ENCODE data around the gene WDPCP.
"Not testable (repeated sequence)": the region's sequence is repeated elsewhere in the genome, so short reads cannot be mapped to it uniquely, and the experiment has no call there.

The WDPCP gene

DNA sequence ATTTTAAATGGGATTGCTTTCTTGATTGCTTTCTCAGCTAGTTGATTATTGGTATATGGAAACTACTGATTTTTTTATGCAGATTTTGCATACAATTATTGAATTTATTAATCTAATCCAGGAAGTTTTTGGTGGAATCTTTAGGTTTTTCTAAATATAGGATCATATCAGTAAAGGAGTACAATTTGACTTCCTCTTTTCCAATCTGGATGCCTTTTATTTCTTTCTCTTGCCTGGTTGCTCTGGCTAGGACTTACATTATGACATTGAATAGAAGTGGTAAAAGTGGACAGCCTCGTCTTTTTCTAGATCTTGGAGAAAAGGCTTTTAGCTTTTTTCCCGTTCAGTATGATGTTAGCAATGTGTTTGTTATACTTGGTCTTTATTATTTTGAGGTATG, 486.3 kb downstream of the WDPCP start:
- Mint-ChIP-seq H3K4me1 (ENCODE audit: low read depth) (no peaks in the 10 kb centered on the region), H3K27me3 (ENCODE audit: low read depth) (no peaks in the 10 kb centered on the region), H3K4me3 (no peak overlapping the region), H3K27ac (no peak overlapping the region), H3K36me3 (ENCODE audit: low read depth) (no peaks in the 10 kb centered on the region), H3K9me3 (peaks cover 15% of the 10 kb centered on the region)

DNA sequence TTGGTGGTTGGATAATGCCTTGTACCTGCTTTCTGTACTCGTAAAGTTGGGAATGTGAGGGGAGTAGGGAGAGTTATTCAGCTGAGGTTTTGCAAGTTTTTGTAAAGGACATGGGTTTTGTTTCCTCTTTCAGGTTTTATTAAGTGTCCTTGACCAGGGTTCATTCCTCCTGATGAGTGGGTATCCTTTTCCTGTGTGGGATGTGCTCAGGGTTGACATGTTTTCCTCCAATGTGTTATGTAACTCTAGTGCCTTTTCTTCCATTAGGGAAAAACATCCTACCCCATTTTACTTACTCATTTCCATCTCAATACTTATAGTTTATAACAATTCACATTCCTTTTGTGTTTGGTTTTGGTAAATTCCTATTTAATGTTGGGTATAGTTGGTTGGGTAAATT, 489.2 kb downstream of the WDPCP start:
- Mint-ChIP-seq H3K4me1 (ENCODE audit: low read depth) (no peaks in the 10 kb centered on the region), H3K27ac (no peak overlapping the region), H3K4me3 (no peak overlapping the region), H3K27me3 (ENCODE audit: low read depth) (no peaks in the 10 kb centered on the region), H3K36me3 (ENCODE audit: low read depth) (no peaks in the 10 kb centered on the region), H3K9me3 (no peaks in the 10 kb centered on the region)

DNA sequence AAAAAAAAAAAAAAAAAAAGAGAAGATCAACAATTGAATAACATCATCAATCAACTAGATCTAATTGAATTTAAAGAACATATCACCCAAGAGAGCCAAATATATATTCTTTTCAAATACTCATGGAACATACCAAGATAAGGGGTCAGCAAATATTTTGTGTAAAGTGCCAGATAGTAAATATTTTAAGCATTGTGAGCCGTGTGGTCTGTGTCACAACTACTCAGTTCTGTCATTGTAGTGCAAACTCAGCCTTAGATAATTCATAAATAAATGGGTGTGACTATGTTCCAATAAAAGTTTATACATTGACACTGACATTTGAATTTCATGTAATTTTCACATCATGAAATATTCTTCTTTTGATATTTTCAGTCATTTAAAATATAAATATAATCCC, 491.8 kb downstream of the WDPCP start:
- Mint-ChIP-seq H3K4me3 (no peak overlapping the region), H3K9me3 (no peaks in the 10 kb centered on the region), H3K27me3 (ENCODE audit: low read depth) (no peaks in the 10 kb centered on the region), H3K4me1 (ENCODE audit: low read depth) (no peaks in the 10 kb centered on the region), H3K36me3 (ENCODE audit: low read depth) (no peaks in the 10 kb centered on the region), H3K27ac (no peak overlapping the region)

DNA sequence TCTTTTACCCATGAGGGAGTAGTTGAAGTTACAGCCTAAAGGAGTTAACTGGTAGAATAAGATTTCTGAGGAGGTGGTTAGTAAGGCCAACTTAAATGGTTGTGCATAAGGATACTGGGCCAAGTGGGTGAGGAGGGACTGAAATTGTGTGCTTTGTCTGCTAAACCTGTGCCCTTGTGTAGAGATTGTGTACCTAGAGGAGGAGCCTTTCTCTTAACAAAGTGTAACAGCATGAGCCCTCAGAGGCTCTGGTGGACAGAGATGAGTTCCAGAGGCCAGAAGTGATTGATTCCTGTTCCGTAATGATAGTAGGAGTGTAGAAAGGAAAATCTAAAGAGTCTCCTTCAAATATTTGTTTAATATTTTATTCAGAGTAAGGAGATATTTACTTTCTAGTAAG, 494.8 kb downstream of the WDPCP start:
- Mint-ChIP-seq H3K27me3 (ENCODE audit: low read depth) (no peaks in the 10 kb centered on the region), H3K9me3 (no peaks in the 10 kb centered on the region), H3K4me1 (ENCODE audit: low read depth) (no peaks in the 10 kb centered on the region), H3K4me3 (no peak overlapping the region), H3K36me3 (ENCODE audit: low read depth) (no peaks in the 10 kb centered on the region), H3K27ac (no peak overlapping the region)

DNA sequence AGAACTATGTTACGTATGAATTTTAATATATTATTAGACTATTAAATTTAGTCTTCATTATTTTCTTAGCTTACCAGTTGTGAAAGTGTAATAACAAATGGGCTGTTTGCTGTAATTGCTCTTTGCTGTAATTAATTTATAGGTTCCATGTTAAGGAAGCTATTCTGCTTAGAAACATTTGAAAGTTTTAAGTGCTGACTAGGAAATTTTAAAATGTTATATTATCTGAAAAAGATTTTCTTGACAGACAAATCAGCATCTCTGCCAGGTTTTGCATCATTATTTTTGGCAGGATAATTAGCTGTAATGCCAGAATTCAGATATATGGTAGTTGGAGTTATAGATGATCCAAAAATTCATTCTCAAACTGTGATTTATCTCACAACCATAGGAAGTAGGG, 495.4 kb downstream of the WDPCP start:
- H3K4me3 Mint-ChIP-seq = no peak overlapping the region

DNA sequence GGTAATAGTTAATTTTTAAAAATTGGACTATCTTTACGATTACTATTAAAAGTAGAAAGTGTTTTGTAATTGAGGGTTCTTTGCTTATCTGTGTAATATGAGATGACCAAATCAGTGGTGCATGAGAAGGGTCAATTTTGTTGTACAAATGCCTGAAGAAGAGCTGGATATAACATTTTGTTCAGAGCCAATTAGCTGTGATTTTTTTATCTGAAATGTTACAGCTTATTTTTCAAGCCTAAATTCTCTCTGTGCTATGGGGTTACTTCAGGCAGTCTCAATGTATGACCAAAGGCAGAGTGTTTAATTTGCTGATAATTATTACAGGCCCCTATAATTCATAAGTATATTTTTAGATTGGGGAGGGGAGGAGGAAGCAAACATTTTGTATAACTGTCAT, 495.9 kb downstream of the WDPCP start:
- Mint-ChIP-seq H3K9me3 (no peaks in the 10 kb centered on the region), H3K4me1 (ENCODE audit: low read depth) (no peaks in the 10 kb centered on the region), H3K4me3 (no peak overlapping the region), H3K36me3 (ENCODE audit: low read depth) (no peaks in the 10 kb centered on the region), H3K27me3 (ENCODE audit: low read depth) (no peaks in the 10 kb centered on the region), H3K27ac (no peak overlapping the region)

More for the DNA sequence above, 495.4 kb downstream of the WDPCP start:
- no peaks in the 10 kb centered on the region for H3K9me3 Mint-ChIP-seq
- no peaks in the 10 kb centered on the region for H3K4me1 Mint-ChIP-seq (ENCODE audit: low read depth)
- no peak overlapping the region for H3K27ac Mint-ChIP-seq
- no peaks in the 10 kb centered on the region for H3K36me3 Mint-ChIP-seq (ENCODE audit: low read depth)
- no peaks in the 10 kb centered on the region for H3K27me3 Mint-ChIP-seq (ENCODE audit: low read depth)

DNA sequence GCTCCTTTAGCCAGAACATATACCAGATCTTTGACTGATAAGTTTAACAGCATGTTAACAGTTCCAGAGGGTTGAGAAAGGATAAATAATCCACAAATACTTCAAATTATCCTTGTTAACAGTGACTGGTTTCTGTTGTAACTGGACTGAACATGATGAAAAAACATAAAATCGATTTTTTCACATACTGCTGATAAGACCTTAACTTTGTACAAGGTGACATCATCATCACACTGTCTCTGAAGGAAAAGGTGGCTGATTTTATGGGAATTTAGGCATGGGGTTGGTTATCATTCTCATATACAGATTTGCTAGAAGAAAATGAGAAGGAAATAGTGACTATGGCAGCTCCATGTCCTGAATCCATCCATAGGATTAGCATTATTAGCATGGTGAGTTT, 501.6 kb downstream of the WDPCP start:
- Mint-ChIP-seq H3K4me1 (ENCODE audit: low read depth) (no peaks in the 10 kb centered on the region), H3K4me3 (no peak overlapping the region), H3K27me3 (ENCODE audit: low read depth) (no peaks in the 10 kb centered on the region), H3K36me3 (ENCODE audit: low read depth) (no peaks in the 10 kb centered on the region), H3K27ac (no peak overlapping the region), H3K9me3 (no peaks in the 10 kb centered on the region)

DNA sequence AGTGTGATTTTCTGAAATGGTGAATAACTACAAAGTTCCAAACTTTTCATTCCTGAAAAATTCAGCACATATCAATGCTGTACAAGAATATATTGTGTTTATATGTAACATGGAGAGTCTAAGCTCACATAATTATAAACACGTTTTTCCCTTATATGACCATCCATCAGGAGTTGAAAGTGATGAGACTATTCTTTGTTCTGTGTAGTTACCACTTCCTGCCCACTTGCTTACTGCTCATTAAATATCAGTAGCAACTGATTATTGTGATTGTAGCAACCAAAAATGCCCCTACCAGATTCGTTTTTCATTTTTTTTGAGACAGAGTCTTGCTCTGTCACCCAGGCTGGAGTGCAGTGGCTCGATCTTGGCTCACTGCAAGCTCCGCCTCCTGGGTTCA, 506.9 kb downstream of the WDPCP start:
- H3K4me3 Mint-ChIP-seq = no peak overlapping the region
- H3K36me3 Mint-ChIP-seq (ENCODE audit: low read depth) = no peaks in the 10 kb centered on the region
- no peaks in the 10 kb centered on the region for H3K4me1 Mint-ChIP-seq (ENCODE audit: low read depth)
- H3K27me3 Mint-ChIP-seq (ENCODE audit: low read depth) = peaks cover 7% of the 10 kb centered on the region
- no peaks in the 10 kb centered on the region for H3K9me3 Mint-ChIP-seq
- H3K27ac Mint-ChIP-seq = no peak overlapping the region

DNA sequence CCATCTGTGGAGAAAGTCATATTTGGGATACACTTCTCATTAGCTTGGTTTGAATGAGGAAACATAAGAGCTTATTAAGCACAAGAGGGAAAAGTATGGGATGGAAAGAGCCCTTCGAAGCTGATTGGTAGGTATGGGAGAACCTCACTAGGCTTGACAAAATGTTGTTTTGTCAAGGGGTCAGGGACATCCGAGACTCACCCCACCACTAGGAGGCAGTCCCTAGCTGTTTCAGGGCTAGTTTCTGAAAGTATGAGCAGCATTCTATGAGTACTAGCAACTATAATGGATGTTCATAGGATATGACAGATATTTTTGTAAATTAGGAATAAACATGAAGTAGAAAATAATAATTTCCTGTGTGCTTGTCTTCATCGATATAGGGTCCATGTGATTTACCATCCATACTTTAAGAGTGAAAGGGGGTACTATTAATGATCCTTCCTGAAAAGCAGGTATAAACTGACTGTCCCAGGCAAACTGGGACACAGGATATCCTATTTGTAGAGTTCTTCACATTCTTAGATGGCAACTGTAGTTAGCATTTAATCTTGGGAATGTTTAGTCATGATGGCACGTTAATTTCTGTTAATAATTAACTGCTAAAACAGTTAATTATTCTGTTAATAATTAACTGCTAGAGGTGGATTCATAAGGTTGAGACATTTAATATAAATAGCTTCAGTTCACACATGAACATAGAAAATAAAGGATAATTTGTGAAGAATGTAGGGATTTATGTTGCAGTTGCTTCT, 509.2 kb downstream of the WDPCP start:
- no peaks in the 10 kb centered on the region for H3K9me3 Mint-ChIP-seq
- H3K4me1 Mint-ChIP-seq (ENCODE audit: low read depth) = no peaks in the 10 kb centered on the region
- H3K27me3 Mint-ChIP-seq (ENCODE audit: low read depth) = peaks cover 7% of the 10 kb centered on the region
- no peaks in the 10 kb centered on the region for H3K36me3 Mint-ChIP-seq (ENCODE audit: low read depth)
- H3K4me3 Mint-ChIP-seq = no peak overlapping the region
- H3K27ac Mint-ChIP-seq = no peak overlapping the region

DNA sequence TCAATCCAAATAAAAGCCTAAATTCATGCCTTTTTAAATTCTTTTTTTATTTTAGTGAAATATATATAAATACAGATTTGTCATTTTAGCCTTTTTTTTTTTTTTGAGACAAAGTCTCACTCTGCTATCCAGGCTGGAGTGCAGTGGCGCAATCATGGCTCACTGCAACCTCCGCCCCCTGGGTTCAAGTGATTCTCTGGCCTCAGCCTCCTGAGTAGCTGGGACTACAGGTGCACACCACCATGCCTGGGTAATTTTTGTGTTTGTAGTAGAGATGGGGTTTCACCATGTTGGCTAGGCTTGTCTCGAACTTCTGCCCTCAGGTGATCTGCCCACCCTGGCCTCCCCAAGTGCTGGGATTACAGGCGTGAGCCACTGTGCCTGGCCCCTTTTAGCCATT, 513.9 kb downstream of the WDPCP start:
- not testable (repeated sequence) for H3K9me3 Mint-ChIP-seq

DNA sequence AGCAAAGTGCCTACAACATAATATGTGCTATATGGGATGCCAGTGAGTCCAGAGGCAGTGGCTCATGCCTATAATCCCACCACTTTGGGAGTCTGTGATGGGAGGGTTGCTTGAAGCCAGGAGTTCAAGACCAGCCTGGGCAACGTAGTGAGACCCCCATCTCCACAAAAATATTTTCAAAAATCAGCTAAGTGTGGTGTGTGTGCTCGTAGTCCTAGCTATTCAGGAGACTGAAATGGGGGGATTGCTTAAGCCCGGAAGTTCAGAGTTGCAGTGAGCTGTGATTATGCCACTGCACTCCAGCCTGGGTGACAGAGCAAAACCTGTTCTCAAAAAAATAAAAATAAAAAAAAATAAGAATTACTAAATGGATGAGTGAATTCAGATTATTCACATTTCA, 514.3 kb downstream of the WDPCP start:
- Mint-ChIP-seq H3K27ac (no peak overlapping the region), H3K36me3 (ENCODE audit: low read depth) (no peaks in the 10 kb centered on the region), H3K9me3 (no peaks in the 10 kb centered on the region), H3K4me1 (ENCODE audit: low read depth) (no peaks in the 10 kb centered on the region), H3K27me3 (ENCODE audit: low read depth) (peaks cover 4% of the 10 kb centered on the region), H3K4me3 (no peak overlapping the region)

More for the DNA sequence above, 513.9 kb downstream of the WDPCP start:
- not testable (repeated sequence) for H3K4me3 Mint-ChIP-seq; H3K27me3 Mint-ChIP-seq (ENCODE audit: low read depth); H3K27ac Mint-ChIP-seq; H3K4me1 Mint-ChIP-seq (ENCODE audit: low read depth); H3K36me3 Mint-ChIP-seq (ENCODE audit: low read depth)

DNA sequence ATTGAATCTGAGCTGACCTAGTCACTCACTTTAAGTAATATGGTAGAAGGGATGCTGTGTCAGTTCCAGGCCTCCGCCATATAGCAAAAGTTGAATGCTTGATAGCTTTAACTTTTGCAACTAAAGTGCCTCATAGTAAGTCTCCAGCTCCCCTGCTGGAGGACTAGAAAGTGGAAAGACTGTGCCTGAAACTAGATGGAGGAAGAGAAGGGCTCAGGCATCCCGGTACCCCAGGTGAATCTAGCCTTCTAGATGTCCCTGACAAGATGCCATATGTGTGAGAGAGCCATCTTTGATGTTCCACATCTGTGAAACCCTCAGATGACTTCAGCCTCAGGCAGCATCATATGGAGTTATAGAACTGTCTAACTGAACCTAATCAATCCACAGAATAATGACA, 516.6 kb downstream of the WDPCP start:
- no peak overlapping the region for H3K4me3 Mint-ChIP-seq

More for the DNA sequence above, 516.6 kb downstream of the WDPCP start:
- Mint-ChIP-seq H3K27me3 (ENCODE audit: low read depth) (peaks cover 14% of the 10 kb centered on the region), H3K9me3 (no peaks in the 10 kb centered on the region), H3K27ac (no peak overlapping the region), H3K36me3 (ENCODE audit: low read depth) (no peaks in the 10 kb centered on the region), H3K4me1 (ENCODE audit: low read depth) (no peaks in the 10 kb centered on the region)

All from T-helper 1 cell treated with Interleukin-12 subunit alpha and Interleukin-12 subunit beta and Interleukin-4 antibody, amounts not matched to agents 30 μg/mL and 1 μg/mL, for 36 hours (primary cell).